KG1 (cell line): ENCODE results near the gene MAPK9.
"Not testable (repeated sequence)": the region's sequence is repeated elsewhere in the genome, so short reads cannot be mapped to it uniquely, and the experiment has no call there.

Source experiments
- DNase-seq: peaks from one replicate; lab custom pipeline; 2025; lab: John Stamatoyannopoulos, UW

The MAPK9 gene

GRCh38 chr5:180235077-180235476 is 56.8 kb downstream of the MAPK9 start:
- no peak for DNase-seq

- no peak for DNase-seq
Observed at GRCh38 chr5:180234271-180234670, 57.6 kb downstream of the MAPK9 start.

GRCh38 chr5:180233729-180234128 is 58.2 kb downstream of the MAPK9 start:
- DNase-seq: no peak

GRCh38 chr5:180230017-180230416 is 61.9 kb downstream of the MAPK9 start:
- no peak for DNase-seq

GRCh38 chr5:180222056-180222455 is 69.8 kb downstream of the MAPK9 start:
- no peak for DNase-seq

GRCh38 chr5:180217797-180218196 is 74.1 kb downstream of the MAPK9 start:
- DNase-seq: no peak

- no peak for DNase-seq
Observed at GRCh38 chr5:180216646-180217171, 75.2 kb downstream of the MAPK9 start.

- no peak for DNase-seq
Observed at GRCh38 chr5:180215783-180216630, 75.9 kb downstream of the MAPK9 start.

- no peak for DNase-seq
Observed at GRCh38 chr5:180214870-180215770, 76.8 kb downstream of the MAPK9 start.

- no peak for DNase-seq
Observed at GRCh38 chr5:180213657-180214207, 78.2 kb downstream of the MAPK9 start.

- DNase-seq: no peak
Observed at GRCh38 chr5:180213256-180213600, 78.7 kb downstream of the MAPK9 start.

- no peak for DNase-seq
Observed at GRCh38 chr5:180212363-180213255, 79.3 kb downstream of the MAPK9 start.

- DNase-seq: no peak
Observed at GRCh38 chr5:180211761-180212035, 80.2 kb downstream of the MAPK9 start.

GRCh38 chr5:180210961-180211760 is 80.7 kb downstream of the MAPK9 start:
- DNase-seq: no peak

GRCh38 chr5:180210077-180210476 is 81.8 kb downstream of the MAPK9 start:
- DNase-seq: not testable (repeated sequence)

GRCh38 chr5:180209137-180209581 is 82.7 kb downstream of the MAPK9 start, which contains the start of gene RASGEF1C:
RASGEF1C (minus strand) TSS chr5:180209211; CDS start chr5:180138052, 71,159 bp downstream.
- peak; percentile 32 for DNase-seq

GRCh38 chr5:180208435-180209081 is 83.3 kb downstream of the MAPK9 start:
- no peak for DNase-seq

- DNase-seq: no peak
Observed at GRCh38 chr5:180208038-180208434, 83.8 kb downstream of the MAPK9 start.

- DNase-seq: no peak
Observed at GRCh38 chr5:180207593-180207992, 84.3 kb downstream of the MAPK9 start.

GRCh38 chr5:180206993-180207392 is 84.9 kb downstream of the MAPK9 start:
- no peak for DNase-seq
